Fibroblast of lung (primary cell): Measurements from ENCODE around the gene KCNMA1.

ENCODE experiments used
- CTCF ChIP-seq, 2 donors: IDR thresholded peaks in 1 of 2; conservative IDR thresholded peaks in 1 of 2; 1 replicate in 1 of 2; 2 replicates in 1 of 2; pipeline ENCODE4 v1.5.1; 2011 to 2012; ENCODE audit warnings: low read length in 2 of 2, control low read depth in 1 of 2, inconsistent platforms in 1 of 2, low read depth in 1 of 2, mild to moderate bottlenecking in 1 of 2
- EZH2 ChIP-seq: IDR thresholded peaks from 2 replicates; pipeline ENCODE4 v1.5.1; 2012; ENCODE audit warnings: low read length, control low read depth, mild to moderate bottlenecking; ENCODE audit errors: missing control alignments

- TF ChIP-seq CTCF (conservative IDR thresholded peaks at IDR 0.05 in 1 of 2, IDR thresholded peaks at IDR 0.05 in 1 of 2; ENCODE audit: low read depth in 1 of 2, low read length in 2 of 2) (no peak), EZH2 (no peak)
Observed at GRCh38 chr10:77431980-77432797, 205.4 kb downstream of the KCNMA1 start.
